Measurements from ENCODE around the gene RWDD3.

The RWDD3 gene

GRCh38 chr1:95207223-95207935 lies 26.6 kb upstream of the RWDD3 start:
- Histone ChIP-seq H3K9ac (no peak overlapping the region), H3K27ac (no peak overlapping the region), H4K20me1 (no peaks in the 10 kb centered on the region), H3K27me3 (no peaks in the 10 kb centered on the region), H3K36me3 (no peaks in the 10 kb centered on the region), H3K4me1 (no peaks in the 10 kb centered on the region), H3K9me3 (replicated peaks in 1 of 11) (no peaks in the 10 kb centered on the region), H3K4me3 (no peak overlapping the region), H3K4me2 (no peak overlapping the region)
- TF ChIP-seq Cebpa-rat (IDR thresholded peaks at IDR 0.05), result no peak

- TF ChIP-seq Cebpa-rat (IDR thresholded peaks at IDR 0.05), result no peak
- H3K36me3 ChIP-seq, result no peaks in the 10 kb centered on the region
- no peak overlapping the region for H3K4me2 ChIP-seq
- no peaks in the 10 kb centered on the region for H3K4me1 ChIP-seq
- H3K4me3 ChIP-seq, result no peak overlapping the region
- H4K20me1 ChIP-seq, result no peaks in the 10 kb centered on the region
- no peaks in the 10 kb centered on the region for H3K27me3 ChIP-seq
- no peak overlapping the region for H3K9ac ChIP-seq
- H3K27ac ChIP-seq, result no peak overlapping the region
- no peaks in the 10 kb centered on the region for H3K9me3 ChIP-seq (replicated peaks in 1 of 11)
Measured at GRCh38 chr1:95208876-95209275, 25.1 kb upstream of the RWDD3 start.

GRCh38 chr1:95209291-95209690 lies 24.7 kb upstream of the RWDD3 start:
- Histone ChIP-seq H3K4me2 (no peak overlapping the region), H3K4me1 (no peaks in the 10 kb centered on the region), H3K36me3 (no peaks in the 10 kb centered on the region), H3K9me3 (replicated peaks in 1 of 11) (no peaks in the 10 kb centered on the region), H4K20me1 (no peaks in the 10 kb centered on the region), H3K9ac (no peak overlapping the region), H3K4me3 (no peak overlapping the region), H3K27me3 (no peaks in the 10 kb centered on the region), H3K27ac (no peak overlapping the region)
- TF ChIP-seq Cebpa-rat (IDR thresholded peaks at IDR 0.05), result no peak

DNA sequence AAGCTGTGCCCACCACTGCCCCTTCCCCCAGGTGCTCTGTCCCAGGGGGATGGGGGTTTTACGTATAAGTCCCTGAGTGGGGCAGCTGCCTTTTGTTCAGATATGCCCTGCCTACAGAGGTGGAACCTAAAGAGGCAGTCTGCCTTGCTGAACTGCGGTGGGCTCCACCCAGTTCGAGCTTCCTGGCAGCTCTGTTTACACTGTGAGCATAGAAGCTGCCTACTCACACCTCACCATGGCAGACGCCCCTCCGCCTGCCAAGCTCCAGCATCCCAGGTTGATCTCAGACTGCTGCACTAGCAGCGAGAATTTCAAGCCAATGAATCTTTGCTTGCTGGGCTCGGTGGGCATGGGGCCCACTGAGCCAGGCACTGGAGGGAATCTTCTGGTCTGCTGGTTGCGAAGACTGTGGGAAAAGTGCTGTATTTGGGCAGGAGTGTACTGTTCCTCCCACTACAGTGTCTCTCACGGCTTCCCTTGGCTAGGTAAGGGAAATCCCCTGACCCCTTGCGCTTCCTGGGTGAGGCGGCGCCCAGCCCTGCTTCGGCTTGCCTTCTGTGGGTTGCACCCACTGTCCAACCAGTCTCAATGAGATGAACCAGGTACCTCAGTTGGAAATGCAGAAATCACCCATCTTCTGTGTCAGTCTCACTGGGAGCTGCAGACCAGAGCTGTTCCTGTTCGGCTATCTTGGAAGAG lies 17.6 kb upstream of the RWDD3 start:
- Histone ChIP-seq H3K27me3 (no peaks in the 10 kb centered on the region), H3K4me1 (no peaks in the 10 kb centered on the region), H3K36me3 (no peaks in the 10 kb centered on the region), H3K4me2 (no peak overlapping the region), H3K27ac (no peak overlapping the region), H3K9me3 (replicated peaks in 1 of 11) (peaks cover 0 to 8% (median 0%) of the 10 kb centered on the region in 11 experiments; a peak in 4 of 22 replicates), H4K20me1 (no peaks in the 10 kb centered on the region), H3K4me3 (no peak overlapping the region), H3K9ac (no peak overlapping the region)
- TF ChIP-seq Cebpa-rat (IDR thresholded peaks at IDR 0.05), result no peak

GRCh38 chr1:95217371-95217770 lies 16.6 kb upstream of the RWDD3 start:
- Histone ChIP-seq H3K27me3 (no peaks in the 10 kb centered on the region), H3K4me1 (no peaks in the 10 kb centered on the region)

GRCh38 chr1:95219407-95219806 lies 14.6 kb upstream of the RWDD3 start:
- peaks cover 0 to 8% (median 0%) of the 10 kb centered on the region in 11 experiments; a peak in 4 of 22 replicates for H3K9me3 ChIP-seq (replicated peaks in 1 of 11)
- H3K9ac ChIP-seq, result no peak overlapping the region
- no peaks in the 10 kb centered on the region for H3K4me1 ChIP-seq
- H3K27me3 ChIP-seq, result no peaks in the 10 kb centered on the region
- H3K27ac ChIP-seq, result no peak overlapping the region
- no peak overlapping the region for H3K4me3 ChIP-seq
- H4K20me1 ChIP-seq, result no peaks in the 10 kb centered on the region
- no peaks in the 10 kb centered on the region for H3K36me3 ChIP-seq
- H3K4me2 ChIP-seq, result no peak overlapping the region
- no peak for TF ChIP-seq Cebpa-rat (IDR thresholded peaks at IDR 0.05)

More at GRCh38 chr1:95217371-95217770, 16.6 kb upstream of the RWDD3 start:
- Histone ChIP-seq H3K36me3 (no peaks in the 10 kb centered on the region), H3K9ac (no peak overlapping the region), H3K4me2 (no peak overlapping the region), H3K4me3 (no peak overlapping the region), H3K27ac (no peak overlapping the region), H4K20me1 (no peaks in the 10 kb centered on the region), H3K9me3 (replicated peaks in 1 of 11) (peaks cover 0 to 8% (median 0%) of the 10 kb centered on the region in 11 experiments; a peak in 4 of 22 replicates)
- no peak for TF ChIP-seq Cebpa-rat (IDR thresholded peaks at IDR 0.05)

DNA sequence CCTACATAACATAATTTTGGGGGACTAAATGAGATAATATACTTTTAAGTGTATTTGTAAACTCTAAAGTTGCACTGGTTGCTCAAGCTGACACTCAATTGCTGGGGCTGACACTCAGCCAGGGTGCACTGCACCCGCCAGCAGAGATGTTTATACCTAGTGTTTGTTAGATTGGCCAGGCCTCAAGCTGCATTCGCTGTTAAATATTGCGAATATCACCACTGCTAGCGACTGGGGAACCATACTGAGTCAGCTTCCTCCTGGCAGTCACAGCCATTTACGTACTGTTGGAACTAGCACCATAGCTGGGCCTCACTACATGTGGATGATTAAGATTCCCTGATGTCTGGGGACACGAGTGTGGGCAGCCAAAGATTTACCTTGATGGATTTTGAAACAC lies 12.7 kb upstream of the RWDD3 start:
- Histone ChIP-seq H3K4me3 (no peak overlapping the region), H3K4me1 (no peaks in the 10 kb centered on the region), H3K4me2 (no peak overlapping the region), H4K20me1 (no peaks in the 10 kb centered on the region), H3K36me3 (no peaks in the 10 kb centered on the region), H3K9ac (no peak overlapping the region), H3K27me3 (no peaks in the 10 kb centered on the region), H3K27ac (no peak overlapping the region), H3K9me3 (replicated peaks in 1 of 11) (peaks cover 0 to 5% (median 0%) of the 10 kb centered on the region in 11 experiments; a peak in 4 of 22 replicates)
- no peak for TF ChIP-seq Cebpa-rat (IDR thresholded peaks at IDR 0.05)

GRCh38 chr1:95222629-95223028 lies 11.4 kb upstream of the RWDD3 start:
- Histone ChIP-seq H3K27me3 (no peaks in the 10 kb centered on the region), H3K27ac (no peak overlapping the region), H3K4me2 (no peak overlapping the region), H3K4me3 (no peak overlapping the region), H3K4me1 (no peaks in the 10 kb centered on the region), H3K9me3 (replicated peaks in 1 of 11) (no peaks in the 10 kb centered on the region; a peak in 1 of 22 replicates), H4K20me1 (no peaks in the 10 kb centered on the region), H3K36me3 (no peaks in the 10 kb centered on the region), H3K9ac (no peak overlapping the region)
- no peak for TF ChIP-seq Cebpa-rat (IDR thresholded peaks at IDR 0.05)

DNA sequence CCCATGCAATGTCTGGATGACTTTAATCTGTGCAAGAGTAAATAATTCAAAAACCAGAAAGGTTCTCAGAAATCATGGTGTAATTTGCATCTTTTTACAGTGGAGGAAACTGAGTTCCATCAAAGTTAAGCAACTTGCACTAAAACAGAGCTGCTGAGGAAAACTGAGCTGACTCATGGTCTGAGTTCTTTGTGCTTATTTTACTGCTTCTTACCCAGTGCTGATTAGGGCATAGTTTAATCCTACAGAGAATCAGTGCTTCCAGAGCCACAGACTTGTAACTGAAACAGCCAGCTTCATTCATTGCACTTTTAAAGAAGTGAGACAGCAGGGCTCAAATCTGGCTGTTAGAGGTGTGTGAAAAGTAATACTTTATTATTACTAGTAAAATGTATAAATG lies 10.9 kb upstream of the RWDD3 start:
- Histone ChIP-seq H3K4me3 (no peak overlapping the region), H4K20me1 (no peaks in the 10 kb centered on the region), H3K4me1 (no peaks in the 10 kb centered on the region), H3K4me2 (no peak overlapping the region), H3K36me3 (no peaks in the 10 kb centered on the region), H3K9me3 (replicated peaks in 1 of 11) (no peaks in the 10 kb centered on the region; a peak in 1 of 22 replicates), H3K27me3 (no peaks in the 10 kb centered on the region), H3K27ac (no peak overlapping the region), H3K9ac (no peak overlapping the region)
- no peak for TF ChIP-seq Cebpa-rat (IDR thresholded peaks at IDR 0.05)

Measured in BLaER1 treated with 17β-estradiol and CSF1 and Interleukin-3, amounts not matched to agents 10 nM and 100 nM (cell line).